ENCODE data around the gene MYH7.
"Not testable (repeated sequence)": the region's sequence is repeated elsewhere in the genome, so short reads cannot be mapped to it uniquely, and the experiment has no call there.

Gene MYH7

DNA sequence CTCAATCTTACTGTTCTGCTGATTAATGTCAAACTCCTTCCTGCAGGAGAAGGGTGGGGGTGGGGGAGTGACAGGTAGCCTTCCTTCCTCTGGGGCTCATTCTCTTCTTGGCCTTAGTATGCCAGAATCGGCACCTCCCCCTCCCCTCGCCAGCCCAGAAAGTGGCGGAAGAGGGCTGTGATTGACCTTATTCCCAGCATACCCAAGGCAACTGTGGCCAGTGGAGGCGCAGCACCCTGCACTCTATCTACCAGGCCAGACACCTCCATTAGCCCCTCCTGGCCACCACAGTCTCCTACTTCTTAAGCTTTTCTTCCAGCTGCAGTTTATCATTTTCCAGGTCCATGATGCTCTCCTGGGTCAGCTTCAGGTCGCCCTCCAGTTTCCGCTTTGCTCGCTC is 42.8 kb downstream of the MYH7 start:
- no peak for DNase-seq (ENCODE audit: low read depth)
- TF ChIP-seq POLR2A (IDR thresholded peaks at IDR 0.05; ENCODE audit: extremely low read depth, insufficient read length) (no peak), MYC (IDR thresholded peaks at IDR 0.05; ENCODE audit: low read depth, low read length) (no peak)
- TF ChIP-seq, protein P1, sequence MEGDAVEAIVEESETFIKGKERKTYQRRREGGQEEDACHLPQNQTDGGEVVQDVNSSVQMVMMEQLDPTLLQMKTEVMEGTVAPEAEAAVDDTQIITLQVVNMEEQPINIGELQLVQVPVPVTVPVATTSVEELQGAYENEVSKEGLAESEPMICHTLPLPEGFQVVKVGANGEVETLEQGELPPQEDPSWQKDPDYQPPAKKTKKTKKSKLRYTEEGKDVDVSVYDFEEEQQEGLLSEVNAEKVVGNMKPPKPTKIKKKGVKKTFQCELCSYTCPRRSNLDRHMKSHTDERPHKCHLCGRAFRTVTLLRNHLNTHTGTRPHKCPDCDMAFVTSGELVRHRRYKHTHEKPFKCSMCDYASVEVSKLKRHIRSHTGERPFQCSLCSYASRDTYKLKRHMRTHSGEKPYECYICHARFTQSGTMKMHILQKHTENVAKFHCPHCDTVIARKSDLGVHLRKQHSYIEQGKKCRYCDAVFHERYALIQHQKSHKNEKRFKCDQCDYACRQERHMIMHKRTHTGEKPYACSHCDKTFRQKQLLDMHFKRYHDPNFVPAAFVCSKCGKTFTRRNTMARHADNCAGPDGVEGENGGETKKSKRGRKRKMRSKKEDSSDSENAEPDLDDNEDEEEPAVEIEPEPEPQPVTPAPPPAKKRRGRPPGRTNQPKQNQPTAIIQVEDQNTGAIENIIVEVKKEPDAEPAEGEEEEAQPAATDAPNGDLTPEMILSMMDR (IDR thresholded peaks at IDR 0.05; ENCODE audit: low read depth, low read length) = no peak
- TF ChIP-seq, protein P2, sequence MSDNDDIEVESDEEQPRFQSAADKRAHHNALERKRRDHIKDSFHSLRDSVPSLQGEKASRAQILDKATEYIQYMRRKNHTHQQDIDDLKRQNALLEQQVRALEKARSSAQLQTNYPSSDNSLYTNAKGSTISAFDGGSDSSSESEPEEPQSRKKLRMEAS (IDR thresholded peaks at IDR 0.05; ENCODE audit: low read depth, low read length) = no peak
- H3K4me3 ChIP-seq (ENCODE audit: low read depth, low read length) = no peak overlapping the region

GRCh38 chr14:23389871-23390270 is 45.6 kb downstream of the MYH7 start:
- not testable (repeated sequence) for H3K4me3 ChIP-seq (ENCODE audit: low read depth, low read length); DNase-seq (ENCODE audit: low read depth)

DNA sequence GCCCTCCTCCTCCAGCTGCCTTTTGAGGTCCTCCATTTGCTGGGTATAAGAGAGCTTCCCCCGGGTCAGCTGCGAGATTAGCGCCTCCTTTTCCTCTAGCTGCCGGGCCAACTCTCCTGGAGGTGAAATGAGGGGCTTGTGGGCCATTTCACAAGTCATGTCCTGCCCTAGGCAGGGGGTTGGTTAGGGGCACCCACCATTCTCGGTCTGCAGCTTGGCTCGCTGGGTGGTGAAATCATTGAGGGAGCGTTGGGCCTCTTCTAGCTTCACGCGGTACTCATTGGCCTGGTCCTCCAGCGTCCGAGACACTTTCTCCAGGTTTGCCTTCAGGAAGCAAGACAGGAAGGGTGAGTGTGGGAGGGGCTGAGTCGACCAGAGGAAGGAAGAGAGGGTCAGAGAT is 46.1 kb downstream of the MYH7 start:
- no peak for DNase-seq (ENCODE audit: low read depth)
- no peak overlapping the region for H3K4me3 ChIP-seq (ENCODE audit: low read depth, low read length)
- TF ChIP-seq MYC (IDR thresholded peaks at IDR 0.05; ENCODE audit: low read depth, low read length) (no peak), POLR2A (IDR thresholded peaks at IDR 0.05; ENCODE audit: extremely low read depth, insufficient read length) (no peak)
- TF ChIP-seq, protein P2 (IDR thresholded peaks at IDR 0.05; ENCODE audit: low read depth, low read length) = no peak
- TF ChIP-seq, protein P1 (IDR thresholded peaks at IDR 0.05; ENCODE audit: low read depth, low read length) = no peak

DNA sequence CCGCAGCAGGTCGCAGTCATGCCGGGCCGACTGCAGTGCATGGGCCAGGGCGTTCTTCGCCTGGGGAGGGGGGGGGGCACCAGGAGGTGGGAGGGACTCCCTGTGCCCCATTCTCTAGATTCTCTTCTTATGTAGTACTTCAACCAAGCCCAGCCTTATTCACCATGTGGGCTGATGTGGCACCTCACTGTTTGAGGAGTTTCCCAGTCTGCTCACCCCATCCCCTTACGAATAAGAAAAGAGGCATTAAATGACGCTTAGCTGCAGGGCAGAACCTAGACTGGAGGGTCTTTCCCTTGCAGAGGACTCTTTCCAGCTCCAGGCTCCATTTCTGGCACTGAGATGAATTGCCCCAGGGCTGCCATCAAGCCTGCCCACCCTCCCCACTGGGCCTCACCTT is 46.5 kb downstream of the MYH7 start:
- DNase-seq (ENCODE audit: low read depth) = no peak
- TF ChIP-seq, protein P2 (IDR thresholded peaks at IDR 0.05; ENCODE audit: low read depth, low read length) = no peak
- no peak for TF ChIP-seq POLR2A (IDR thresholded peaks at IDR 0.05; ENCODE audit: extremely low read depth, insufficient read length)
- TF ChIP-seq, protein P1 (IDR thresholded peaks at IDR 0.05; ENCODE audit: low read depth, low read length) = no peak
- no peak for TF ChIP-seq MYC (IDR thresholded peaks at IDR 0.05; ENCODE audit: low read depth, low read length)
- no peak overlapping the region for H3K4me3 ChIP-seq (ENCODE audit: low read depth, low read length)

GRCh38 chr14:23387916-23388882 is 47.3 kb downstream of the MYH7 start:
- TF ChIP-seq MYC (IDR thresholded peaks at IDR 0.05; ENCODE audit: low read depth, low read length) (no peak), POLR2A (IDR thresholded peaks at IDR 0.05; ENCODE audit: extremely low read depth, insufficient read length) (no peak)
- TF ChIP-seq, protein P1 (IDR thresholded peaks at IDR 0.05; ENCODE audit: low read depth, low read length) = no peak
- TF ChIP-seq, protein P2 (IDR thresholded peaks at IDR 0.05; ENCODE audit: low read depth, low read length) = no peak

GRCh38 chr14:23386999-23387398 is 48.5 kb downstream of the MYH7 start:
- TF ChIP-seq MYC (IDR thresholded peaks at IDR 0.05; ENCODE audit: low read depth, low read length) (no peak), POLR2A (IDR thresholded peaks at IDR 0.05; ENCODE audit: extremely low read depth, insufficient read length) (no peak)
- TF ChIP-seq, protein P2 (IDR thresholded peaks at IDR 0.05; ENCODE audit: low read depth, low read length) = no peak
- TF ChIP-seq, protein P1 (IDR thresholded peaks at IDR 0.05; ENCODE audit: low read depth, low read length) = no peak
- no peak for DNase-seq (ENCODE audit: low read depth)
- H3K4me3 ChIP-seq (ENCODE audit: low read depth, low read length) = no peak overlapping the region

More at GRCh38 chr14:23387916-23388882, 47.3 kb downstream of the MYH7 start:
- no peak overlapping the region for H3K4me3 ChIP-seq (ENCODE audit: low read depth, low read length)
- no peak for DNase-seq (ENCODE audit: low read depth)

GRCh38 chr14:23386266-23386657 is 49.2 kb downstream of the MYH7 start:
- not testable (repeated sequence) for H3K4me3 ChIP-seq (ENCODE audit: low read depth, low read length); DNase-seq (ENCODE audit: low read depth)

Data from NB4 (cell line).